Retinal pigment epithelial cell (primary cell): ENCODE results near the gene UROC1.
"Not testable (repeated sequence)": the region's sequence is repeated elsewhere in the genome, so short reads cannot be mapped to it uniquely, and the experiment has no call there.

Experiments
- DNase-seq: peaks from one replicate; pipeline ENCODE4 v3.0.0-alpha.2; 2010; ENCODE audit warnings: low read depth
- H3K4me3 ChIP-seq: 2 replicates; pipeline ENCODE4 v1.5.1; 2011; ENCODE audit warnings: mild to moderate bottlenecking, low read length, control low read depth, moderate library complexity
- CTCF ChIP-seq: conservative IDR thresholded peaks from 2 replicates; pipeline ENCODE4 v1.5.1; 2011; ENCODE audit warnings: low read depth, low read length, control low read depth, inconsistent platforms

The UROC1 gene

GRCh38 chr3:126537116-126537729, 19.6 kb upstream of the UROC1 start:
- no peak for TF ChIP-seq CTCF
- no peak for DNase-seq
- no peak overlapping the region for H3K4me3 ChIP-seq

DNA sequence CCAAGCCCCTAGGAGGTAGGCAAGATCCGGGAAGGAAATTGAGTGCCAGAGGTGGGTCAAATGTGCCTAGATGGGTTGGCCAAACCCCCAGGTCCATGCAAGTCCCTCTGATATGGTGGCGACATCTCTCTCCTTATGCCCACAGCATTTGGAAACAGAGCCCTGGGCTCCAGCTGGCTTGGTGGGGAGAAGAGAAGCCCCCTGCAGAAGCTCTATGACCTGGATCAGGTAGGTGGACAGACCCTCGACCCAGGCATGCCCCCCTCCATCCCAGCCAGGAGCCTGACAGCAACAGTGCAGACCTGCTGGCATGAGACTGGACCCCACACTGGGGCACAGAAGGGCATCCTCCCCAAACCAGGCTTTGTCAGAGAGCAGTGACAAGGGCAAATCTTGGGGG, 18.6 kb upstream of the UROC1 start:
- DNase-seq, result no peak
- TF ChIP-seq CTCF, result no peak
- no peak overlapping the region for H3K4me3 ChIP-seq

DNA sequence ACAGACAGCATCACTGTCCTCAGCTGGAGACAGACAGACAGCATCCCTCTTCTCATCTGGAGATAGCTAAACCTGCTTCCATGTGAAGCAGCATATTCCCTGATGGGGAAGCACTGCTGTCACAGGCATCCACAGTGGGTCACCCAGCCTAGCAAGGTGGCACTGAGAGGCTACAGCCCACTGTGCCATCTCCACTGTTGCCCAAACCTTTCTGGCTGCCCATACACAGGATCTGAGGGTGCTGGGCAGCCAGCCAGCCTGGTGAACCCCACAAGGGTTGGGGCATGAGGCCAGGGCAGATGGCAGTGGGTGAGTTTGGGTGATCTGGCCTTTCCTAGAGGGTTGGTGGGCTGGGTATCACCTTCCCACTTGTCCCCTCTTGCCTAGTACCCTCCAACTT, 18.1 kb upstream of the UROC1 start:
- TF ChIP-seq CTCF, result no peak
- DNase-seq, result no peak
- H3K4me3 ChIP-seq, result no peak overlapping the region

- H3K4me3 ChIP-seq, DNase-seq: not testable (repeated sequence)
Measured at GRCh38 chr3:126534716-126535115, 17.1 kb upstream of the UROC1 start.

DNA sequence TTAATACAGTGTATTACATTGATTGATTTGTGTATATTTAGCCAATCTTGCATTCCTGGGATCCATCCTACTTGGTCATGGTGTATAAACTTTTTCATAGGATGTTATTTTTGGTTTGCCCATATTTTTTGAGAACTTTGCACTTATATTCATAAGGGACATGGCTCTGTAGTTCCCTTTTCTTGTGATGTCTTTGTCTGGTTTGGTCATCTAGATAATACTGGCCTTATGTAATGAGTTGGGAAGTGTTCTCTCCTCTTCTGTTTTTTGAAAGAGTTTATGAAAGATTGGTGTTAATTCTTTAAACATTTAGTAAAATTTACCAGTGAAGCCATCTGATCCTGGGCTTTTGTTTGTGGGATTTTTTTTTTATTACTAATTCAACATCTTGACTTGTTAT, 15.9 kb upstream of the UROC1 start:
- DNase-seq, result no peak
- no peak for TF ChIP-seq CTCF
- H3K4me3 ChIP-seq, result no peak overlapping the region

GRCh38 chr3:126531051-126531330, 13.4 kb upstream of the UROC1 start:
- no peak overlapping the region for H3K4me3 ChIP-seq

GRCh38 chr3:126530171-126531050, 12.8 kb upstream of the UROC1 start:
- DNase-seq, result no peak
- no peak overlapping the region for H3K4me3 ChIP-seq
- no peak for TF ChIP-seq CTCF

More at GRCh38 chr3:126531051-126531330, 13.4 kb upstream of the UROC1 start:
- no peak for TF ChIP-seq CTCF
- DNase-seq, result no peak
